K562 (cell line): Measurements from ENCODE around the gene CD34.

Experiments used
- ATF4 ChIP-seq: fragments of 450-650 bp; formaldehyde crosslinking; IDR thresholded peaks from 2 replicates; pipeline ENCODE4 v1.4.0; 2022; ENCODE audit warnings: mild to moderate bottlenecking, moderate library complexity
- CHCHD3 ChIP-seq: fragments of 250-450 bp; sonication (Bioruptor Pico); IDR thresholded peaks from 2 replicates; pipeline ENCODE4 v2.1.2; 2022; ENCODE audit warnings: mild to moderate bottlenecking
- CTCF ChIP-seq, 3 experiments: IDR thresholded peaks in 2 of 3; conservative IDR thresholded peaks in 1 of 3; 2 replicates each; pipeline ENCODE4 v1.5.1; 2011 to 2012; ENCODE audit warnings: low read length in 3 of 3, mild to moderate bottlenecking in 3 of 3, control low read depth in 2 of 3, improper control_type of control experiment in 1 of 3, inconsistent platforms in 1 of 3, low read depth in 1 of 3, mixed read lengths in 1 of 3, moderate library complexity in 1 of 3; ENCODE audit not compliant: insufficient read depth in 2 of 3
- POLR2H ChIP-seq: IDR thresholded peaks from 2 replicates; pipeline ENCODE4 v1.6.1; 2016; ENCODE audit warnings: missing genetic modification characterization, low read depth, mild to moderate bottlenecking, control low read depth, missing compliant biosample characterization, moderate library complexity
- RHOXF2B ChIP-seq: fragments of 250-450 bp; sonication (Bioruptor Pico); conservative IDR thresholded peaks from 2 replicates; pipeline ENCODE4 v1.5.1; 2021
- ZNF133 ChIP-seq: fragments of 250-450 bp; sonication (Bioruptor Pico); IDR thresholded peaks from 2 replicates; pipeline ENCODE4 v1.4.0; 2020; ENCODE audit warnings: mild to moderate bottlenecking
- ZNF518B ChIP-seq: fragments of 250-450 bp; sonication (Bioruptor Pico); IDR thresholded peaks from 2 replicates; pipeline ENCODE4 v1.5.0; 2021; ENCODE audit warnings: mild to moderate bottlenecking, moderate library complexity

GRCh38 chr1:207888652-207889051, 22.3 kb downstream of the CD34 start:
- TF ChIP-seq CTCF (IDR thresholded peaks at IDR 0.05 in 2 of 3, conservative IDR thresholded peaks at IDR 0.05 in 1 of 3; ENCODE audit: insufficient read depth in 2 of 3, low read depth in 1 of 3, low read length in 3 of 3) (peak in 2 of 3 experiments; percentile 18 to 21; a peak in 1 of 6 replicates), RHOXF2B (CRISPR knock-in tag) (no peak), ZNF518B (no peak), POLR2H (tag) (no peak), ZNF133 (no peak), CHCHD3 (no peak), ATF4 (no peak)
